Loucy (cell line): ENCODE results near the gene MTHFR.

Source experiments
- H2AFZ ChIP-seq: fragments of 200-600 bp; sonication (generic); 2 replicates; pipeline ENCODE4 v1.6.0; 2016; ENCODE audit warnings: antibody characterized with exemption, mild to moderate bottlenecking, low read length, moderate library complexity
- H3F3A ChIP-seq: fragments of 200-600 bp; 2 replicates; pipeline ENCODE4 v1.6.0; 2016; ENCODE audit warnings: antibody characterized with exemption, low read depth, mild to moderate bottlenecking
- H3K27me3 ChIP-seq: fragments of 200-600 bp; sonication (generic); 2 replicates; pipeline ENCODE4 v1.6.1; 2014; ENCODE audit warnings: low read length, mild to moderate bottlenecking; ENCODE audit not compliant: insufficient read depth, poor library complexity, severe bottlenecking
- H3K36me3 ChIP-seq: fragments of 200-600 bp; sonication (generic); 2 replicates; pipeline ENCODE4 v1.6.1; 2016; ENCODE audit warnings: low read length; ENCODE audit not compliant: insufficient read depth
- H3K4me1 ChIP-seq: fragments of 200-600 bp; sonication (generic); 2 replicates; pipeline ENCODE4 v1.5.1; 2014; ENCODE audit warnings: low read length, mild to moderate bottlenecking; ENCODE audit not compliant: insufficient read depth, poor library complexity, severe bottlenecking
- H3K4me2 ChIP-seq: fragments of 200-600 bp; sonication (generic); 2 replicates; pipeline ENCODE4 v1.6.0; 2014; ENCODE audit warnings: antibody characterized with exemption, low read length, low read depth, mild to moderate bottlenecking; ENCODE audit not compliant: poor library complexity, severe bottlenecking
- H3K4me3 ChIP-seq: fragments of 200-600 bp; sonication (generic); 2 replicates; pipeline ENCODE4 v1.5.1; 2014; ENCODE audit warnings: low read length, mild to moderate bottlenecking, mixed read lengths; ENCODE audit not compliant: poor library complexity, severe bottlenecking
- H3K79me2 ChIP-seq: fragments of 200-600 bp; sonication (generic); 2 replicates; pipeline ENCODE4 v1.6.1; 2014; ENCODE audit warnings: low read length; ENCODE audit not compliant: insufficient read depth
- H3K9ac ChIP-seq: fragments of 200-600 bp; sonication (generic); 2 replicates; pipeline ENCODE4 v1.6.0; 2014; ENCODE audit warnings: mild to moderate bottlenecking, low read depth, low read length, moderate library complexity; ENCODE audit not compliant: poor library complexity, severe bottlenecking
- H3K9me2 ChIP-seq: fragments of 200-600 bp; sonication (generic); replicated peaks from 2 replicates; pipeline ENCODE4 v1.6.1; 2016; ENCODE audit warnings: low read depth, low read length, mixed read lengths
- H3K9me3 ChIP-seq: fragments of 200-600 bp; sonication (generic); 2 replicates; pipeline ENCODE4 v1.6.1; 2014; ENCODE audit warnings: mild to moderate bottlenecking, antibody characterized with exemption, low read length, low read depth; ENCODE audit not compliant: insufficient read depth
- H4K20me1 ChIP-seq: fragments of 200-600 bp; sonication (generic); 2 replicates; pipeline ENCODE4 v1.6.0; 2014; ENCODE audit warnings: antibody characterized with exemption, low read length, mild to moderate bottlenecking; ENCODE audit not compliant: insufficient read depth, poor library complexity, severe bottlenecking
- EZH2phosphoT487 ChIP-seq: fragments of 200-600 bp; IDR thresholded peaks from 2 replicates; pipeline ENCODE4 v1.6.1; 2018; ENCODE audit warnings: antibody characterized with exemption, mild to moderate bottlenecking, moderate library complexity, borderline replicate concordance
- TF ChIP-seq, protein P1 (sequence below): fragments of 200-600 bp; sonication (generic); conservative IDR thresholded peaks from 2 replicates; pipeline ENCODE4 v1.5.1; 2014; ENCODE audit warnings: mild to moderate bottlenecking, antibody characterized with exemption, low read length

MTHFR gene

DNA sequence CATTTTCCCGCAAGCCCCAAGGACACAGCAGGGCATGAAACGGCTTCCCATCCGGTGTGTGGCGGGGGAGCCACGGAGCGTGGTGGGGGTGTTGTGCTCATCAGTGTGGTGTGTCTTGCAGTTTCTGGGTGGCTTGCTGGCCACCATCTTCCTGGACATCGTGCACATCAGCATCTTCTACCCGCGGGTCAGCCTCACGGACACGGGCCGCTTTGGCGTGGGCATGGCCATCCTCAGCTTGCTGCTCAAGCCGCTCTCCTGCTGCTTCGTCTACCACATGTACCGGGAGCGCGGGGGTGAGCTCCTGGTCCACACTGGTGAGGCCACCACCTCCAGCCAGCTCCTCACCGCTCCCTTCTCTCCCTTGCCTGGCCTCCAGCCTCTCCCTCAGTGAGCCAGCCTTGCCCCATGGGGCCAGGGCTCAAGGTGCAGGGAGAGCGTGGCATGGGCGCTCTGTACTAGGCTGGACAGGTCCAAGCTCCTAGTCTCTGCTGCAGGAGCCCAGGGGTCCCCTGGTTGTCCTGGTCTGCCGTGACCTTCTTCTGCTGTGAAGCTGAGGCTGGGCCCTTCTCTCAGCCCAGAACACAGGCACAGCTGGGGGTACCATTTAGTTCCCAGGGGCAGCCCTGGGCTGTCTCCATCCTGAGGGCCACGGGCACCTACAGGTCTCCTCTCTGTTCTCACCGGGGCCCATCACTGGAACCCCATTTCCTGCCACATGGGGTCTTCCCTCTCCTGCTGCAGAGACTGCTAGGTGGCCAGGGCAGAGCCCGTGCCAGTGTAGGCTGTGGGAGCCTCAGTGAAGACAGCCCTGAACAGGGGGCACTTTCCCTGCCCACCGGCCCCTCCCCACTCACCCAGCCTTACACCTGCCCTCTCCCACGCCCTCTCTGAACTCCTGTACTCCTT is 57.2 kb downstream of the MTHFR start:
- Histone ChIP-seq H2AFZ (peak overlapping the region; percentile 72; the same call in 1 of the 2 replicates), H3K4me2 (peak overlapping the region; percentile 64), H3K36me3 (no peaks in the 10 kb centered on the region), H3K4me3 (peak overlapping the region; percentile 47), H3K9me2 (no peaks in the 10 kb centered on the region), H3K27me3 (no peaks in the 10 kb centered on the region), H3K79me2 (no peaks in the 10 kb centered on the region), H4K20me1 (no peaks in the 10 kb centered on the region), H3F3A (no peaks in the 10 kb centered on the region), H3K4me1 (peaks cover 19% of the 10 kb centered on the region), H3K9me3 (no peaks in the 10 kb centered on the region), H3K9ac (peak overlapping the region; percentile 61)
- TF ChIP-seq EZH2phosphoT487, result no peak
- TF ChIP-seq, protein P1, sequence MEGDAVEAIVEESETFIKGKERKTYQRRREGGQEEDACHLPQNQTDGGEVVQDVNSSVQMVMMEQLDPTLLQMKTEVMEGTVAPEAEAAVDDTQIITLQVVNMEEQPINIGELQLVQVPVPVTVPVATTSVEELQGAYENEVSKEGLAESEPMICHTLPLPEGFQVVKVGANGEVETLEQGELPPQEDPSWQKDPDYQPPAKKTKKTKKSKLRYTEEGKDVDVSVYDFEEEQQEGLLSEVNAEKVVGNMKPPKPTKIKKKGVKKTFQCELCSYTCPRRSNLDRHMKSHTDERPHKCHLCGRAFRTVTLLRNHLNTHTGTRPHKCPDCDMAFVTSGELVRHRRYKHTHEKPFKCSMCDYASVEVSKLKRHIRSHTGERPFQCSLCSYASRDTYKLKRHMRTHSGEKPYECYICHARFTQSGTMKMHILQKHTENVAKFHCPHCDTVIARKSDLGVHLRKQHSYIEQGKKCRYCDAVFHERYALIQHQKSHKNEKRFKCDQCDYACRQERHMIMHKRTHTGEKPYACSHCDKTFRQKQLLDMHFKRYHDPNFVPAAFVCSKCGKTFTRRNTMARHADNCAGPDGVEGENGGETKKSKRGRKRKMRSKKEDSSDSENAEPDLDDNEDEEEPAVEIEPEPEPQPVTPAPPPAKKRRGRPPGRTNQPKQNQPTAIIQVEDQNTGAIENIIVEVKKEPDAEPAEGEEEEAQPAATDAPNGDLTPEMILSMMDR, result no peak

DNA sequence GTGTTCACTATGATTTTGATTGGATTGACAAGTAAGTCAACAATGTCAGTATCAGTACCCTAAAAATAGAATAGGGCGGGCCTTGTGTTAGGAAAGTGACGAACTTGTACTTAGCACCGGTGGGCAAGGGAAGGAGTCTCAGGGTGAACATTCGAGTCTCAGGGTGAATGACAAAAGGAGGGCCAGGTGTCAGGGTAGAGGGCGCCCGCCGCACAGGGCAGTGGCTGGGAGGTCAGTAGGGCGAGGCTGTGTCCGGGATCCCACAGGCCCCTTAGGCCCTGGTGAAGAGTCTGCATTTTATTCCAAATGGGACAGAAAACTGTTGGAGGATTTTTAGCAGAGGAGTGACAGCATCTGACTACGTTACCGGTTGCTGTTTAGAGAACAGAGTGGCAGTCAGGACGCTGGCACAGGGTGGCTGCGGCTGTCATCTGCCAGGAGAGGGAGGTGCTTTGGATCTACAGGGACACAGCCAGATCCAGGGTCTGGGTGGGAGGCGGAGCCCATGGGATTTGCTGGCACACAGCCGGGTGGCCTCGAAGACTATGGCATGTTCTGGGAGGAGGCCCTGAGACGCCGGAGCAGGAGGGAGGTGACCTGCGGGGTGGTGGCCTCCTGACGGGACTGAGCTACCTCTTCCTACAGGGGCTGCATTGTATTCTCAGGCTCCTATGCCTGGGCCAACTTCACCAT is 58.8 kb downstream of the MTHFR start:
- Histone ChIP-seq H3F3A (no peaks in the 10 kb centered on the region), H3K4me2 (no peak overlapping the region), H3K27me3 (no peaks in the 10 kb centered on the region), H3K9me3 (no peaks in the 10 kb centered on the region), H3K4me1 (peaks cover 30% of the 10 kb centered on the region), H3K36me3 (no peaks in the 10 kb centered on the region), H4K20me1 (no peaks in the 10 kb centered on the region), H3K9me2 (no peaks in the 10 kb centered on the region), H3K4me3 (no peak overlapping the region), H3K9ac (no peak overlapping the region), H2AFZ (no peak overlapping the region), H3K79me2 (no peaks in the 10 kb centered on the region)
- TF ChIP-seq EZH2phosphoT487, result no peak
- TF ChIP-seq, protein P1, result no peak

DNA sequence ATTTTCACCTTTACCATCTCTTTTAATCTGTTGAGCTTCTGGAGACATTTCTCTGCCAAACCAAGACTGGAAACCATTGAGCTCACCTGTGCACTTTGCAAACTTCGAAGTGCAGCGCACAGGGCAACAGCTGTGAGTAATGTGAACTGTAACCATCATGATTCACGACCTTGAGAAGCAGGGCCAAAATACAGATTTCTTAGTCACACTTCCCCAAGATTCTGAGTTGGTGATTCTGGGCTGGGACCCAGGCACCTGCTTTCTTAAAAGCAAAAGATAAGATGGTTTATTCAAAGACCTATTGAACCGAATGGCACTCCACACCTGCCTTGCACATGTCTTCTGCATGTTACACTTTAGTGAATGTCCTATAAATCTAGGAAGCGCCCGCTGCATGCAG is 59.7 kb downstream of the MTHFR start:
- TF ChIP-seq, protein P1, result no peak
- no peak for TF ChIP-seq EZH2phosphoT487
- Histone ChIP-seq H3K79me2 (no peaks in the 10 kb centered on the region), H3K9me2 (no peaks in the 10 kb centered on the region), H3K9ac (no peak overlapping the region), H3K36me3 (no peaks in the 10 kb centered on the region), H3K4me3 (no peak overlapping the region), H3F3A (no peaks in the 10 kb centered on the region; the same call in 1 of the 2 replicates), H3K4me1 (peaks cover 38% of the 10 kb centered on the region), H3K27me3 (no peaks in the 10 kb centered on the region), H2AFZ (no peak overlapping the region), H3K9me3 (no peaks in the 10 kb centered on the region), H3K4me2 (no peak overlapping the region), H4K20me1 (no peaks in the 10 kb centered on the region)
